Neural cell (in vitro differentiated cells): ENCODE results near the gene FAM187B. TPM values are rescaled to one million over a fixed set of nuclear protein-coding genes. Genes with fewer than 3 reads are reported as not detected.
A peak's percentile ranks its signal among the peaks of the same experiment; 100 is the strongest.

Source experiments
- H2AFZ ChIP-seq: fragments of 200-600, 300-800 bp; sonication (generic), shearing (Covaris generic); 2 replicates; pipeline ENCODE4 v1.6.0; 2014; ENCODE audit warnings: low read depth, mild to moderate bottlenecking, antibody characterized with exemption, low read length, moderate library complexity
- H3F3A ChIP-seq: fragments of 200-600 bp; shearing (Covaris generic); 2 replicates; pipeline ENCODE4 v1.6.1; 2016; ENCODE audit warnings: mild to moderate bottlenecking, moderate library complexity, mixed read lengths, antibody characterized with exemption, low read length; ENCODE audit not compliant: insufficient read depth, poor library complexity, severe bottlenecking
- H3K27ac ChIP-seq: fragments of 200-600, 300-800 bp; sonication (generic), shearing (Covaris generic); 2 replicates; pipeline ENCODE4 v1.5.1; 2014; ENCODE audit warnings: mild to moderate bottlenecking, low read length, moderate library complexity
- H3K27me3 ChIP-seq: fragments of 300-800, 200-600 bp; sonication (generic), shearing (Covaris generic); 2 replicates; pipeline ENCODE4 v1.6.0; 2014; ENCODE audit warnings: mild to moderate bottlenecking, low read depth, low read length, moderate library complexity; ENCODE audit not compliant: insufficient read depth
- H3K36me3 ChIP-seq: fragments of 300-800, 200-600 bp; sonication (generic), shearing (Covaris generic); 2 replicates; pipeline ENCODE4 v1.5.1; 2014; ENCODE audit warnings: mild to moderate bottlenecking, antibody characterized with exemption, low read length, moderate library complexity; ENCODE audit not compliant: insufficient read depth
- H3K4me2 ChIP-seq: fragments of 300-800, 200-600 bp; sonication (generic), shearing (Covaris generic); 2 replicates; pipeline ENCODE4 v1.6.0; 2014; ENCODE audit warnings: mild to moderate bottlenecking, low read length
- H3K4me3 ChIP-seq: fragments of 300-800, 200-600 bp; sonication (generic), shearing (Covaris generic); 2 replicates; pipeline ENCODE4 v1.5.1; 2014; ENCODE audit warnings: mild to moderate bottlenecking, low read length, moderate library complexity
- H3K79me2 ChIP-seq: fragments of 200-600 bp; shearing (Covaris generic); replicated peaks from 2 replicates; pipeline ENCODE4 v1.6.0; 2014; ENCODE audit warnings: mild to moderate bottlenecking, low read length, moderate library complexity; ENCODE audit not compliant: insufficient read depth
- H3K9ac ChIP-seq: fragments of 300-800, 200-600 bp; sonication (generic), shearing (Covaris generic); 2 replicates; pipeline ENCODE4 v1.6.1; 2016; ENCODE audit warnings: mild to moderate bottlenecking, low read length, mixed read lengths
- H3K9me2 ChIP-seq: fragments of 200-600 bp; shearing (Covaris generic); 2 replicates; pipeline ENCODE4 v1.6.1; 2016; ENCODE audit warnings: mild to moderate bottlenecking, low read length, mixed read lengths; ENCODE audit not compliant: insufficient read depth
- H3K9me3 ChIP-seq: fragments of 200-600, 300-800 bp; sonication (generic), shearing (Covaris generic); 2 replicates; pipeline ENCODE4 v1.6.1; 2016; ENCODE audit warnings: mild to moderate bottlenecking, mixed run types, low read length, moderate library complexity, mixed read lengths
- H4K20me1 ChIP-seq: fragments of 200-600 bp; shearing (Covaris generic); 2 replicates; pipeline ENCODE4 v1.6.1; 2016; ENCODE audit warnings: mild to moderate bottlenecking, mixed run types; ENCODE audit not compliant: insufficient read depth
- CTCF ChIP-seq: fragments of 450-650 bp; IDR thresholded peaks from 2 replicates; pipeline ENCODE4 v1.5.1; 2014; ENCODE audit warnings: antibody characterized with exemption, mild to moderate bottlenecking, moderate library complexity; ENCODE audit not compliant: poor library complexity, severe bottlenecking
- EP300 ChIP-seq: fragments of 450-650 bp; conservative IDR thresholded peaks from 2 replicates; pipeline ENCODE4 v1.6.1; 2014; ENCODE audit warnings: antibody characterized with exemption, mild to moderate bottlenecking, moderate library complexity; ENCODE audit not compliant: poor library complexity, severe bottlenecking
- EZH2 ChIP-seq: fragments of 200-600, 300-800 bp; shearing (Covaris generic), sonication (generic); IDR thresholded peaks from 2 replicates; pipeline ENCODE4 v1.6.1; 2014; ENCODE audit warnings: antibody characterized with exemption, low read length, borderline replicate concordance, mild to moderate bottlenecking; ENCODE audit not compliant: insufficient read depth, poor library complexity, severe bottlenecking
- MXI1 ChIP-seq: fragments of 450-650 bp; conservative IDR thresholded peaks from 2 replicates; pipeline ENCODE4 v1.6.1; 2014; ENCODE audit warnings: antibody characterized with exemption, mild to moderate bottlenecking; ENCODE audit not compliant: poor library complexity, severe bottlenecking
- POLR2AphosphoS5 ChIP-seq: IDR thresholded peaks from 2 replicates; pipeline ENCODE4 v1.6.1; 2012
- RAD21 ChIP-seq: fragments of 450-650 bp; conservative IDR thresholded peaks from 2 replicates; pipeline ENCODE4 v1.6.1; 2014; ENCODE audit warnings: antibody characterized with exemption, mild to moderate bottlenecking, moderate library complexity
- REST ChIP-seq: IDR thresholded peaks from 2 replicates; pipeline ENCODE4 v1.6.1; 2012; ENCODE audit warnings: borderline replicate concordance
- SMC3 ChIP-seq: fragments of 450-650 bp; conservative IDR thresholded peaks from 2 replicates; pipeline ENCODE4 v1.6.1; 2014; ENCODE audit warnings: antibody characterized with exemption, mild to moderate bottlenecking, moderate library complexity; ENCODE audit not compliant: poor library complexity
- TAF1 ChIP-seq: IDR thresholded peaks from 2 replicates; pipeline ENCODE4 v1.6.1; 2012; ENCODE audit warnings: low read depth
- polyA plus RNA-seq: library from polyadenylated mRNA; depleted of rRNA; stranded (reverse); fragments of >200 nt; gene quantifications from 2 replicates; pipeline ENCODE4 v1.2.3, GENCODE V29; 2014

FAM187B gene
- polyA plus RNA-seq, 1 donor from 2014 or later: not detected

DNA sequence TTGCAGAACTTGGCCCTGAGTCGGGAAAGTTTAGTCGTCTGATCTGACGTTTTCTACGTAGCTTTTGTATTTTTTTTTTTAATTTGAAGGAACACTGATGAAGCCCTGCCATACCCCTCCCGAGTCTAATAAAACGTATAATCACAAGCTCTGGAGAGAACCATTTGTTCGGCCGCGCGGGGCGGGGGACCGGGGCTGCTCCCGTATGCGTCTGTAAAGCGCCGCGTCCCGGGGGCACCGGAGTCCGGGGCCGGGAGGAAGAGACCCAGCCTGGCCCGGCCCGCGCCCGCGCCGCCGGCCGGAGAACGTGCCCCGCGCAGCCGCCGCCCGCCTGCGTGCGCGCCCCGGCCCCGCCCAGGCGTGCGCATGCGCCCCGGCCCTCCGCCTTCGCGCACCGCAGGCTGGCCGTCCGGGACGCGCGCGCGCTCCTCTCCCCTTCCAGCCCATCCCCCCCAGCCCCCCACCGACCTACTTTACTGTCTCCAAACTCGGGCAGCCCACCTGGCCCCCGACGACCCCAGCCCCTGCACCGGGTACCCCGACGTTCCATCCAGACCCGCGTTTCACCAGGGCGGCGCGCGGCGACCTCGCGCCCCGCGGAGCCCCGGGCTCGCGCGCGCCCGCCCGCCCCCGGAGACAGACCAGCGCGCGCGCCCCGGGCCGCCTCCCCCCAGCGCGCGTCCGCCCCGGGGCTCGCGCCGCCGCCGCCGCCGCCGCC lies 39.4 kb upstream of the FAM187B start:
- Histone ChIP-seq H3K79me2 (peaks cover 6% of the 10 kb centered on the region), H3K9me3 (no peaks in the 10 kb centered on the region), H4K20me1 (no peaks in the 10 kb centered on the region), H3K36me3 (no peaks in the 10 kb centered on the region), H3K27me3 (no peaks in the 10 kb centered on the region), H3K4me2 (peak overlapping the region; percentile 94), H2AFZ (peak overlapping the region; percentile 65), H3K27ac (peak overlapping the region; percentile 81), H3F3A (no peaks in the 10 kb centered on the region), H3K9me2 (no peaks in the 10 kb centered on the region), H3K9ac (peak overlapping the region; percentile 86), H3K4me3 (peak overlapping the region; percentile 94)
- TF ChIP-seq CTCF: peak; percentile 11
- peak; percentile 17 for TF ChIP-seq REST
- TF ChIP-seq POLR2AphosphoS5: peak; percentile 39
- no peak for TF ChIP-seq EP300
- TF ChIP-seq EZH2: no peak
- no peak for TF ChIP-seq TAF1
- TF ChIP-seq SMC3: no peak
- peak; percentile 36 for TF ChIP-seq MXI1
- no peak for TF ChIP-seq RAD21

GRCh38 chr19:35267353-35267817 lies 38.8 kb upstream of the FAM187B start:
- Histone ChIP-seq H3K27me3 (no peaks in the 10 kb centered on the region), H3F3A (no peaks in the 10 kb centered on the region), H3K27ac (peak overlapping the region; percentile 81), H3K9me2 (no peaks in the 10 kb centered on the region), H4K20me1 (no peaks in the 10 kb centered on the region), H3K79me2 (peaks cover 6% of the 10 kb centered on the region), H3K9ac (peak overlapping the region; percentile 86), H3K4me3 (peak overlapping the region; percentile 94), H3K4me2 (peak overlapping the region; percentile 94), H2AFZ (peak overlapping the region; percentile 65), H3K36me3 (no peaks in the 10 kb centered on the region), H3K9me3 (no peaks in the 10 kb centered on the region)
- TF ChIP-seq EP300 (no peak), REST (no peak), RAD21 (no peak), SMC3 (no peak), POLR2AphosphoS5 (no peak), MXI1 (no peak), TAF1 (no peak), EZH2 (no peak), CTCF (no peak)
